Right ventricle myocardium inferior (tissue), 1 donor: Measurements from ENCODE around the gene KCTD5. TPM values are rescaled to one million over a fixed set of nuclear protein-coding genes. Genes with fewer than 3 reads are reported as not detected.

ENCODE experiments used
- ATAC-seq: fragments of 200-7000 bp; cut with Tn5 transposase; one replicate; pipeline ENCODE4 v1.9.1; 2020; ENCODE audit warnings: mild to moderate bottlenecking, moderate library complexity
- DNase-seq: peaks from one replicate; pipeline ENCODE4 v3.0.0; 2021; ENCODE audit errors: missing footprints
- intact Hi-C: fragments of 100-400 bp; cut with DNase I; formaldehyde crosslinking; loops from one replicate; pipeline ENCODE4 v1.11.0; 2022
- total RNA-seq: library from RNA; stranded (reverse); fragmentation: NEBNext Ultra II Directional; extraction: Animal tissue kit (Norgen Biotek cat#: 25700); gene quantifications from one replicate; pipeline ENCODE4 v1.2.1, GENCODE V29; 2021
- donor health status: DM: no; HTN: yes; CAD: no; lungs with severe emphysema.

KCTD5 gene
- total RNA-seq, 1 donor from 2014 or later = 10.5 TPM

- intact Hi-C loops = no loop called here
- no peak for ATAC-seq
- DNase-seq = no peak
Measured at GRCh38 chr16:2756288-2757015, 74.1 kb downstream of the KCTD5 start.

DNA sequence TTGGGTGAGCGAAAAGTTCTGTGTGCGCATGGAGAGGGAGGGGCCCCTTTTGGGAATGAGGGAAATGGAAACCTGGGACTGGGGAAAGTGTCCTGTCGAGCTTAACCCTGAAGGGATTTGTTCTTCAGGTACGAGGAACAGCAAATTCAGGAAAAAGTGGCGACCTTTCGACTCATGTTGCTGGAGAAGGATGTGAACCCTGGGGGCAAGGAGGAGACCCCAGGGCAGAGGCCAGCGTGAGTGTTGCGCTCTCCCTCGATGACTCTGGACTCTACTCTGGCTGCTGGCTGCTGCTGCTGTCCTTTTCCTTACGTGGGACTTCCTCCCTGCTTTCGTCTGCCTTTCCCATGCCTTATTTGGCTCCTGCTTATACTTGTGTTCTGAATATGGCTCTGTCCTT lies 75.0 kb downstream of the KCTD5 start:
- no peak for ATAC-seq
- DNase-seq = no peak
- intact Hi-C loops = no loop called here

Other genes starting within 250 kb of the KCTD5 start
- 0.95 TPM for gene TEDC2, start 222.4 kb upstream of the KCTD5 start, total RNA-seq
- 0.19 TPM for gene NTN3, start 211.2 kb upstream of the KCTD5 start, total RNA-seq
- 14.8 TPM for gene TBC1D24, start 207.4 kb upstream of the KCTD5 start, total RNA-seq
- 137 TPM for gene ATP6V0C, start 168.6 kb upstream of the KCTD5 start, total RNA-seq
- 16.2 TPM for gene AMDHD2, start 162.2 kb upstream of the KCTD5 start, total RNA-seq
- gene CEMP1, start 151.1 kb upstream of the KCTD5 start, total RNA-seq = not detected
- 47.1 TPM for gene PDPK1, start 144.5 kb upstream of the KCTD5 start, total RNA-seq
- gene PRSS27, start 37.7 kb downstream of the KCTD5 start, total RNA-seq = 0.30 TPM
- 239 TPM for gene SRRM2, start 70.1 kb downstream of the KCTD5 start, total RNA-seq
- 336 TPM for gene ELOB, start 94.8 kb downstream of the KCTD5 start, total RNA-seq
- not detected for gene PRSS33, start 105.0 kb downstream of the KCTD5 start, total RNA-seq
- gene PRSS41, start 115.9 kb downstream of the KCTD5 start, total RNA-seq = not detected
- gene PRSS21, start 134.7 kb downstream of the KCTD5 start, total RNA-seq = not detected
- gene ZG16B, start 147.8 kb downstream of the KCTD5 start, total RNA-seq = 0.35 TPM
- not detected for gene PRSS22, start 175.6 kb downstream of the KCTD5 start, total RNA-seq
- gene FLYWCH2, start 200.7 kb downstream of the KCTD5 start, total RNA-seq = 31.3 TPM
- 34.5 TPM for gene FLYWCH1, start 229.4 kb downstream of the KCTD5 start, total RNA-seq